Measurements from ENCODE around the gene OR5K3.

OR5K3 gene

GRCh38 chr3:98434412-98434811, 43.9 kb downstream of the OR5K3 start:
- DNase-seq: no peak

DNA sequence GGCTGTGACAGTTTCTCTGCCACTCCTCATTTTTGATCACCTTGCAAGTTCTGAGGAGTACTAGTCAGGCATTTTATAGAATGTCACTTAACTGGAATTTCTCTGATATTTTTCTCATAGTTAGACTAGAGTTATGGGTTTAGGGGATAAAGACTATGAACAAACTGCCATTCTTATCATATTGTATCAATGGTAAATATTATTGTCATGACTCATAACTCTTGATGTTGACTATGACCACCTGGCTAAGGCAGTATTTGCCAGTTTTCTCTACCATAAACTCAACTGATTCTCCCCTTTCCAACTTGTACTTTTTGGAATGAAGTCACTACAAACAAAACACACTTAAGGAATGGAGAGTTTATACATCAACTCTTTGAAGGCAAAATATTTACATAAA, 49.8 kb downstream of the OR5K3 start:
- DNase-seq: no peak

Measured in AML-193 (cell line).